MCF 10A (cell line): ENCODE results near the gene EDDM13. TPM values are rescaled to one million over a fixed set of nuclear protein-coding genes. Genes with fewer than 3 reads are reported as not detected.

Source experiments
- BruUV-seq: library from RNA; stranded (reverse); fragments of 400-500 nt; replicated peaks from 2 replicates; lab custom pipeline; 2021; lab: Mats Ljungman, UMichigan
- CTCF ChIA-PET: fragments of 300-600 bp; sonication (Branson Sonifier 250); formaldehyde crosslinking; extraction: SDS; loops from one replicate; lab custom pipeline; 2021; ENCODE audit warnings: antibody characterized with exemption, inconsistent platforms; lab: Yijun Ruan, JAX
- POLR2A ChIA-PET: fragments of 300-600, 350-650 bp; sonication (Branson Sonifier 250); formaldehyde crosslinking; extraction: SDS; loops from one replicate; lab custom pipeline; 2020; ENCODE audit warnings: antibody characterized with exemption, inconsistent platforms; lab: Yijun Ruan, JAX
- DNase-seq: peaks from one replicate; pipeline ENCODE4 v3.0.0-alpha.2; 2018; ENCODE audit not compliant: unreplicated experiment
- H3K27ac Mint-ChIP-seq: one replicate; pipeline ENCODE4 v1.8.0; 2022; ENCODE audit warnings: mild to moderate bottlenecking, low read depth, mixed read lengths; ENCODE audit not compliant: unreplicated experiment
- H3K27me3 Mint-ChIP-seq: one replicate; pipeline ENCODE4 v1.8.0; 2022; ENCODE audit warnings: mixed read lengths; ENCODE audit not compliant: insufficient read depth, unreplicated experiment
- H3K36me3 Mint-ChIP-seq: one replicate; pipeline ENCODE4 v1.8.0; 2022; ENCODE audit warnings: mild to moderate bottlenecking, moderate library complexity, mixed read lengths; ENCODE audit not compliant: insufficient read depth, unreplicated experiment
- H3K4me1 Mint-ChIP-seq: one replicate; pipeline ENCODE4 v1.8.0; 2022; ENCODE audit warnings: mixed read lengths; ENCODE audit not compliant: insufficient read depth, unreplicated experiment
- H3K4me3 Mint-ChIP-seq: one replicate; pipeline ENCODE4 v1.8.0; 2022; ENCODE audit warnings: mild to moderate bottlenecking, moderate library complexity, mixed read lengths; ENCODE audit not compliant: unreplicated experiment
- H3K9me3 Mint-ChIP-seq: one replicate; pipeline ENCODE4 v1.8.0; 2022; ENCODE audit warnings: mixed read lengths; ENCODE audit not compliant: unreplicated experiment
- CTCF ChIP-seq: fragments of 200-600 bp; IDR thresholded peaks from one replicate; pipeline ENCODE4 v1.8.0; 2022; ENCODE audit warnings: antibody characterized with exemption, mild to moderate bottlenecking; ENCODE audit not compliant: unreplicated experiment
- intact Hi-C: fragments of 100-400 bp; cut with micrococcal nuclease; formaldehyde crosslinking; loops from 2 replicates; pipeline ENCODE4 v1.14.1; 2022
- total RNA-seq: library from RNA; stranded (reverse); gene quantifications from 2 replicates; pipeline ENCODE4 v1.2.3, GENCODE V29; 2022

The EDDM13 gene
- total RNA-seq, 1 experiment from 2014 or later, result not detected

GRCh38 chr19:56301155-56301554 is 28.6 kb downstream of the EDDM13 start:
- no TSS peak for BruUV-seq
- no peaks in the 10 kb centered on the region for H3K4me1 Mint-ChIP-seq
- no peak overlapping the region for H3K4me3 Mint-ChIP-seq
- no peak for DNase-seq
- H3K9me3 Mint-ChIP-seq, result no peaks in the 10 kb centered on the region
- peak overlapping the region; percentile 29 for H3K27ac Mint-ChIP-seq
- no peaks in the 10 kb centered on the region for H3K27me3 Mint-ChIP-seq
- peaks cover 22% of the 10 kb centered on the region for H3K36me3 Mint-ChIP-seq
- intact Hi-C loops, result no loop called here
- TF ChIP-seq CTCF, result peak; percentile 8
- CTCF ChIA-PET, result interaction anchor here (1.1 kb wide), 2 partner anchors 13 to 32 kb away, joined by 3 to 4 read pairs; no protein-coding TSS in a partner anchor
- POLR2A ChIA-PET, result no interaction called here

GRCh38 chr19:56301886-56302620 is 29.5 kb downstream of the EDDM13 start:
- intact Hi-C loops, result no loop called here
- BruUV-seq, result no TSS peak
- Mint-ChIP-seq H3K9me3 (no peaks in the 10 kb centered on the region), H3K36me3 (peaks cover 14% of the 10 kb centered on the region), H3K4me3 (no peak overlapping the region), H3K27ac (peak overlapping the region; percentile 12), H3K27me3 (no peaks in the 10 kb centered on the region), H3K4me1 (no peaks in the 10 kb centered on the region)
- POLR2A ChIA-PET, result no interaction called here
- CTCF ChIA-PET, result interaction anchor here (1.1 to 1.2 kb wide), 3 partner anchors 12 to 49 kb away, joined by 3 to 4 read pairs (median 4); no protein-coding TSS in a partner anchor
- TF ChIP-seq CTCF, result no peak
- DNase-seq, result no peak

- no peaks in the 10 kb centered on the region for H3K4me1 Mint-ChIP-seq
- CTCF ChIA-PET, result interaction anchor here (0.6 to 1.6 kb wide), 2 partner anchors 29 to 794 kb away, joined by 4 to 5 read pairs; no protein-coding TSS in a partner anchor
Observed at GRCh38 chr19:56304243-56304642, 31.7 kb downstream of the EDDM13 start.

More at GRCh38 chr19:56304243-56304642, 31.7 kb downstream of the EDDM13 start:
- intact Hi-C loops, result no loop called here
- TF ChIP-seq CTCF, result no peak
- POLR2A ChIA-PET, result interaction anchor here (0.7 kb wide), 1 partner anchor 126 kb away, joined by 7 read pairs; no protein-coding TSS in a partner anchor
- H3K27me3 Mint-ChIP-seq, result no peaks in the 10 kb centered on the region
- BruUV-seq, result no TSS peak
- no peak for DNase-seq
- no peak overlapping the region for H3K27ac Mint-ChIP-seq
- no peaks in the 10 kb centered on the region for H3K9me3 Mint-ChIP-seq
- peaks cover 8% of the 10 kb centered on the region for H3K36me3 Mint-ChIP-seq
- H3K4me3 Mint-ChIP-seq, result no peak overlapping the region
